ENCODE measurements around the gene PPM1H. TPM values are rescaled to one million over a fixed set of nuclear protein-coding genes. Genes with fewer than 3 reads are reported as not detected.

PPM1H gene
- total and polyA plus RNA-seq, 2 of the 8 experiments (the other 6 are each of a cell fraction or from before 2014, with no cell fraction given), result 16.4 to 36.1 TPM

DNA sequence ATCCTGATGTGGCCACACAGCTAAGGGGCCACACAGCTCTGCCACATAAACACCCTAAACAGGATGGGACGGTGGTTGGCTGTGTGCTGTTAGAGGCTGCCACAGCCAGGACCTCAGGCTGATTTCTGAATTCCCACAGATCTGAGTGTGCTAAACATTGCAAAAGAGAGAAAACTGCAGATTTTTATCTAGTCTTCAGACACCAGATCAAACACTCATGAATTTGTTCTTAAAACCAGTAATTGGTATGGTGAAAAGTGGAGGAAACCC, 277.7 kb downstream of the PPM1H start:
- peaks cover 37 to 61% (median 51%) of the 10 kb centered on the region in 4 experiments for H3K4me1 ChIP-seq (replicated peaks in 1 of 4; ENCODE audit: control insufficient read depth in 3 of 4, insufficient read depth in 4 of 4, low read length in 3 of 4)
- POLR2A ChIA-PET (ENCODE audit: partially characterized antibody), result interaction anchor here (0.9 to 2.2 kb wide), 7 partner anchors 8 to 54 kb away, joined by 3 to 13 read pairs (median 4); no protein-coding TSS in a partner anchor
- H2AK5ac ChIP-seq (ENCODE audit: low read depth, low read length), result no peak overlapping the region

More for the DNA sequence above, 277.7 kb downstream of the PPM1H start:
- FAIRE-seq, result no peak
- no peak for DNase-seq (ENCODE audit: low read depth in 1 of 2, low spot score in 2 of 2)
- no peak overlapping the region for H2AFZ ChIP-seq (ENCODE audit: low read length)
- H3K27me3 ChIP-seq (replicated peaks in 1 of 4; ENCODE audit: control insufficient read depth in 3 of 4, extremely low read depth in 1 of 4, insufficient read depth in 3 of 4, low read length in 3 of 4), result peaks cover 5 to 18% (median 14%) of the 10 kb centered on the region in 4 experiments
- H2BK15ac ChIP-seq (ENCODE audit: low read length), result no peak overlapping the region
- H4K5ac ChIP-seq (ENCODE audit: insufficient read length, low read depth, low read length), result no peak overlapping the region
- peak overlapping the region in 1 of 2 experiments; percentile 37; a peak in 1 of 4 replicates for H3K4me2 ChIP-seq (ENCODE audit: insufficient read depth in 1 of 2, low read depth in 2 of 2, low read length in 2 of 2)
- TF ChIP-seq CHD1 (IDR thresholded peaks at IDR 0.05; ENCODE audit: low read depth, low read length) (no peak), POLR2AphosphoS5 (IDR thresholded peaks at IDR 0.05; ENCODE audit: low read depth, low read length) (no peak), SUZ12 (IDR thresholded peaks at IDR 0.05; ENCODE audit: low read length) (no peak), HDAC2 (IDR thresholded peaks at IDR 0.05; ENCODE audit: borderline replicate concordance in 1 of 2, low read depth in 2 of 2, low read length in 2 of 2) (no peak)
- TF ChIP-seq, protein P1, sequence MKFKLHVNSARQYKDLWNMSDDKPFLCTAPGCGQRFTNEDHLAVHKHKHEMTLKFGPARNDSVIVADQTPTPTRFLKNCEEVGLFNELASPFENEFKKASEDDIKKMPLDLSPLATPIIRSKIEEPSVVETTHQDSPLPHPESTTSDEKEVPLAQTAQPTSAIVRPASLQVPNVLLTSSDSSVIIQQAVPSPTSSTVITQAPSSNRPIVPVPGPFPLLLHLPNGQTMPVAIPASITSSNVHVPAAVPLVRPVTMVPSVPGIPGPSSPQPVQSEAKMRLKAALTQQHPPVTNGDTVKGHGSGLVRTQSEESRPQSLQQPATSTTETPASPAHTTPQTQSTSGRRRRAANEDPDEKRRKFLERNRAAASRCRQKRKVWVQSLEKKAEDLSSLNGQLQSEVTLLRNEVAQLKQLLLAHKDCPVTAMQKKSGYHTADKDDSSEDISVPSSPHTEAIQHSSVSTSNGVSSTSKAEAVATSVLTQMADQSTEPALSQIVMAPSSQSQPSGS (IDR thresholded peaks at IDR 0.05; ENCODE audit: low read length), result no peak
- TF ChIP-seq, protein P2, sequence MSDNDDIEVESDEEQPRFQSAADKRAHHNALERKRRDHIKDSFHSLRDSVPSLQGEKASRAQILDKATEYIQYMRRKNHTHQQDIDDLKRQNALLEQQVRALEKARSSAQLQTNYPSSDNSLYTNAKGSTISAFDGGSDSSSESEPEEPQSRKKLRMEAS (IDR thresholded peaks at IDR 0.05), result no peak
- no peaks in the 10 kb centered on the region for H3K79me1 ChIP-seq (ENCODE audit: low read depth, low read length)
- H4K20me1 ChIP-seq (replicated peaks in 1 of 2; ENCODE audit: control insufficient read depth in 1 of 2, insufficient read depth in 2 of 2, low read length in 2 of 2), result no peaks in the 10 kb centered on the region
- H3K14ac ChIP-seq (ENCODE audit: insufficient read length), result peak overlapping the region; percentile 0
- peak overlapping the region; percentile 93 for H2BK120ac ChIP-seq (replicated peaks; ENCODE audit: low read depth, low read length)
- no peak overlapping the region for H3K9ac ChIP-seq (replicated peaks in 1 of 4; ENCODE audit: extremely low read depth in 1 of 4, low read depth in 3 of 4, low read length in 3 of 4)
- 54% methylated on average over 1 of the region's 1 CpG; no CpG with 5 or more reads in 1 of the 2 experiments for WGBS, 2 experiments (ENCODE audit: extremely low coverage in 1 of 2, insufficient coverage in 1 of 2, insufficient read length in 1 of 2, insufficient replicate concordance in 2 of 2, low coverage in 1 of 2, low lambda C conversion rate in 2 of 2, missing lambda C conversion rate in 1 of 2)
- H2BK5ac ChIP-seq (ENCODE audit: low read depth, low read length), result peak overlapping the region; percentile 84; the same call in 1 of the 2 replicates
- H3K79me2 ChIP-seq (ENCODE audit: control insufficient read depth in 1 of 2, insufficient read depth in 2 of 2, low read length in 2 of 2), result no peaks in the 10 kb centered on the region
- H3K56ac ChIP-seq (replicated peaks; ENCODE audit: insufficient read length, low read depth, low read length), result no peak overlapping the region
- no peak overlapping the region; a peak in 2 of 8 replicates for H3K4me3 ChIP-seq (ENCODE audit: extremely low read depth in 1 of 4, insufficient read depth in 2 of 4, low read depth in 3 of 4, low read length in 4 of 4)
- H3K9me3 ChIP-seq (ENCODE audit: insufficient read depth in 2 of 2, low read depth in 1 of 2, low read length in 1 of 2), result no peaks in the 10 kb centered on the region
- H3K36me3 ChIP-seq (ENCODE audit: control insufficient read depth in 2 of 4, insufficient read depth in 4 of 4, low read length in 3 of 4), result no peaks in the 10 kb centered on the region
- H4K8ac ChIP-seq (ENCODE audit: extremely low read depth, insufficient read depth, low read length), result no peak overlapping the region
- CTCF ChIA-PET (ENCODE audit: partially characterized antibody), result interaction anchor here (0.9 to 2.2 kb wide), 7 partner anchors 11 to 311 kb away, joined by 3 to 8 read pairs (median 4); no protein-coding TSS in a partner anchor
- H3K23ac ChIP-seq (ENCODE audit: insufficient read length), result no peak overlapping the region
- H4K91ac ChIP-seq (replicated peaks; ENCODE audit: insufficient read length, low read length), result peak overlapping the region; percentile 96
- peak overlapping the region; percentile 89; the same call in 1 of the 2 replicates for H2BK12ac ChIP-seq (ENCODE audit: low read depth, low read length)
- H2BK20ac ChIP-seq (ENCODE audit: low read length), result no peak overlapping the region
- H3K23me2 ChIP-seq (ENCODE audit: low read depth, low read length), result no peaks in the 10 kb centered on the region
- no peak overlapping the region for H3K18ac ChIP-seq (ENCODE audit: extremely low read depth, low read length)
- no peak overlapping the region for H3K4ac ChIP-seq (replicated peaks; ENCODE audit: insufficient read length, low read depth, low read length)
- no peak overlapping the region for H3K27ac ChIP-seq (ENCODE audit: low read depth, low read length)
